ENCODE measurements around the gene LDLRAD3.

LDLRAD3 gene

DNA sequence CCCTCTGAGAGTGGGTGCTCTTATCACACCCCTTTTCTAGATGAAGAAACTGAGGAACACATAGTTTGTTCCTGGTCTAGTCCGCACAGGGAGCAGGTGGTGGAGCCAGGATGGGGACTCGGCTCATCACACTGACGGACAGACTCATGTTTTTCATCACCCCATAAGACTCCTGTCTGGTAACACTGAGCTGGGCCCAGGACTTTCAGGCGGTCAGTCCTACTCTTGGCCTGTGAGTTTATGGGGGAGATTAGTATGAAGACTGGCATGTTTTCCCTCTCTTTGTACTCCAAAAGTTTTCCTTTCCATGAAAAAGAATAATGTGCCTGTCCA is 160.8 kb downstream of the LDLRAD3 start:
- no peak for DNase-seq (ENCODE audit: low spot score)

DNA sequence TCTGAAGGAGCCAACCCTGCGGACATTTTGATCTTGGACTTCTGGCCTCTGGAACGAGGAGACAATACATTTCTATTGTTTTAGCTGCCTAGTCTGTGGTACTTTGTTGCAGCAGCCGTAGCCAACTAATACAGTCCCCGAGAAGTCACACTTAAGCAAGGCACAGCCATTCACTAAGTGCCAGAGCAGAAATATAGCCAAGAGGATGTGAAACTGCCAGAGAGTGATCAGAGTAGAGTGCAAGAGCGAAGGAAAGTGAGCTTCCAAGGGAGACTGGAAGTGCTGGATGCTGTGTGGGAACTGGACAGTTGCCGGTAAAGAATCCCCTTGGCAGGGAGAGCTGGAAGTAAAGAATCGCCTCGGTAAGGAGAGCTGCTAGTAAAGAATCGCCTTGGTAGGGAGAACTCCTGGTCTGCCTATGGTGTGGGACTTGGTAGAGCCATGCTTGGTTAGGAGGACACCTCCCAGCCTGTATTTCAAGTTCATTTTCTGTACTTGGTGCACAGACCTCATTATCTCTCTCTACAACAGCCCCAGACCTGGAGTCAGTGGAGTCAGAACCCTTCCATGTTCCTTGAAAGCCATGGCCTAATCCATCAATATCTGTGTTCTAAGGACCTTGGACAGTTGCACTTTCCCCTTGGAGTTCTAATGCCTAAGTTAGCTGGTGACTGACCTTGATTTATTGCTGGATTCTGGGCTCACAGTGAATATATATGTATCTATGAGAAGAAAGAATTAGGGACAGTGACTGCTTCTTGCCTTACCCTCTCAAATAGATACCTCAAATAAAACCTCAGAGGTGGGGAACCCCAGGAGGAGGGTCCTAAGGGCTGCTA is 162.1 kb downstream of the LDLRAD3 start:
- DNase-seq (ENCODE audit: low spot score): no peak

DNA sequence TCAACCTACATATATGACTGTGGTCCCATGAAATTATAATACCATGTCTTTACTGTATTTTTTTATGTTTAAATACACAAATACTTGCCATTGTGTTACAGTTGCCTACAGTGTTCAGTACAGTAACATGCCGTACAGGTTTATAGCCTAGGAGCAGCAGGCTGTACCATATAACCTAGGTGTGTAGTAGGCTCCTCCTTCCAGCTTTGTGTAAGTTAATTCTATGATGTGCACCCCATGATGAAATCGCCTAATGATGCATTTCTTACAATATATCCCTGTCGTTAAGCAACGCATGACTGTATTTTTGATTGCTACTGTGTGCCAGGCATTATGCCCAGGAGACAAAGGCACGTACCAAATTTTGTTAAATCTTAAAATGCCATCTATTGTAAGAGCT is 163.7 kb downstream of the LDLRAD3 start:
- no peak for DNase-seq (ENCODE audit: low spot score)

DNA sequence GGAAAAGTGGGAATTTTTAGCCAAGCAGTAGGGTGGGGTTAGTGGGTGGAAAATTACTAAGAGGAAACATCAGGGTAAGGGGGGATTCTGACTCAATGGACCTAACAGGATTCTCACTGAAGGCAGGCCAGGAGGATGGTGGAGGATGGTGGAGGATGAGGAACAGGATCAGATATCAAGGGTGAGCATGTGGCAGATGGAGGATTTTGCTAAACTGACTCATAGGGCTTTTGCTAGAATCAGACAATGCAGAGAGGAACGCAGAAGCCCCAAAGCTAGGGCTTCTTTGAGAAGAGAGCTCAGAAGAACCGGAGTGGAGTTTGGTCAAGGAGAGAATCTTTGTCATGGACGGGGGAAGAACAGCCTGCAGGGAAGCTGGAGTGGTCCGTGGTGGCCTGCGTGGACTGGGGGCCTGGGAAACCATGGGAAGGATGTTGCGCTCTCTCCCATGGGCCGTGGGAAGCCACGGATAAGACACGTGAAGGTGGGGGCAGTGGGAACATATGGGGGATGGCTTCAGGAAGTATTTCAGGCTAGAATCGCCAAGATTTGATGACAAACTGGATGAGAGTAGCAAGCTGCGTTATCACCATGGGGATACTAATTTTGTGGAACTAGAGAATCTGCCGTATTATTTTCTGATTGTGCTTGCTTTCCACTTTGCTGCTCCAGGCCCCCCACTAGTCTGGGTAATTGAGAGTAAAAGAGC is 165.2 kb downstream of the LDLRAD3 start:
- DNase-seq (ENCODE audit: low spot score): no peak

DNA sequence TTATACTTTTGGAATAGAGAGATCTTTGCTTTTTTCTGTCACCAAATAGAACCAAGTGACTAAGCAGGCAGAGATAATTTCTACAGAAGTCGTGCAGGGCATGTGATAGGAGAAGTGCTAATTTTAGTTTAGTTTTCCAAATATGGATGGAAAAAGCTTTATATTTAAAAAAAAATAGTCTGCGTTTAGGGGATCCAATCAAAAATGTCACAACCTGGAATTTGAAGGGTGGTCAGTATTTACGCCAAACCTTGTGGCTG is 165.7 kb downstream of the LDLRAD3 start:
- no peak for DNase-seq (ENCODE audit: low spot score)

DNA sequence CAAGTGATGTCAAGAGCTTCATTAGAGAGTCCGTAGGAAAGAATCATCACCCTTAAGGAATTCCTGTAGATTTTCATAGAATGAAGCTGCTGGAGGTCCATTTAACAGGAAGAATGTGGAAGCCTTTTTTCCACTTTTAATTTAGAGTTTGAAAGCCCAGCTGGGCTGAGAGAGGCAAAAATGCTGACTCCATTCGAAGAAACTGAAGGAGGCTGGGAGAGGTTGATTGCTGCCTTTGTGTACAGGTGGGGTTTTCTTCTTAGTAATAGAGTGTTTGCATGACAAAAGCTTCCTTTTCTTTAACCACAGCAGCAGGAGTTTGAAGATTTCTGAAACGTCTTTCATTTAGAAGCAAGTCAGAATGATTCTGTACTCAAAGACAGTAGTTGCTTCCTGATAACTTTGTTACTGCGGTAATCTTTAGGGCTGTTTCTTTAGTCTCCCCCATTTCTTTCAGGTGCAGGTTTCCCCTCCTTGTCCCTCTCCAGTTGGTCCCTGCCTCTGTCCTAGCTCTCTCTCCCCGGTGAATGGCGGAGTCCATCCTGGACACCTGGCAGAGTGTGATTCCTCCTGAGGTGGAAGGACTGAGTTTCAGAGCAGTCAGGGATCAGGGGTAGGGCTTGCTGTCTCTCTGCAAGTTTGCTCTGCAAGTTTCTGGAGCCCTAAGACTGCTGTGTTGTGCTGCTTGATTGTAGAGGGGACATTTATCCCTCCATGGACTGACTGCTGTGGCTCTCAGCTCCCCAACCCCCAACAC is 166.2 kb downstream of the LDLRAD3 start:
- no peak for DNase-seq (ENCODE audit: low spot score)

DNA sequence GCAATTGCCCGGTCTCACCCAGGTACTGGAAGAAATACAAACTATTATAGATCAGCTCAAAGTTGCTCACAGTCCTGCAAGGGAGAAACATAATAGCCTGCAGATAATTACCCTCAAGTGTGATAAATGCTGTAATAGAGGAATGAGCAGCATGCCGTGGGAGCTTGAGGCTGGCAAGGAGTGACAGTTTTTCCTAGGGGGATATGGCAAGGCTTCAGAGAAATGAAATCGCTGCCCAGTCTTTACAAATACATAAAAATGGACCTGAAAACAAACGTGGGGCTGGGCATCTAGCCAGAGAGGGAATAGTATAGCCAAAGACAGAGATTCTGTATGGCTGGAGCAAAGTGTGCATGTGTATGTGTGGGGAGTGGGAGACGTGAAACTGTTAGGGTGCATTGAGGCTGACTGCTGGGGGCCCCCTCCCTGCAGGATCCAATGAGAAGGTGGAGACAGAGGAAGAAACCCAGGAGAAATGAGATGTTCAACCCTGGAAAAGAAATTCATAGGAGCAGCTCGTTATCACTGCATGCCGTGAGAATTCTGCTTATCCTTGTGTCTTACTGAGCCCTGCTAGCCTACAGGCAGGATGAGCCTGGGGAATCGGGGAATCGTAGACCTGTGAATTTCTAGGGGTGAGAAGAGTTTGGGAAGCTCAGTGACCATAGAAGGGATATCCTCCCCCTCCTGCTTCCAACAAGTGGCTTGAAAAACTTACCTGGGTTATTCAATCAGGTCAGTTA is 167.0 kb downstream of the LDLRAD3 start:
- no peak for DNase-seq (ENCODE audit: low spot score)

DNA sequence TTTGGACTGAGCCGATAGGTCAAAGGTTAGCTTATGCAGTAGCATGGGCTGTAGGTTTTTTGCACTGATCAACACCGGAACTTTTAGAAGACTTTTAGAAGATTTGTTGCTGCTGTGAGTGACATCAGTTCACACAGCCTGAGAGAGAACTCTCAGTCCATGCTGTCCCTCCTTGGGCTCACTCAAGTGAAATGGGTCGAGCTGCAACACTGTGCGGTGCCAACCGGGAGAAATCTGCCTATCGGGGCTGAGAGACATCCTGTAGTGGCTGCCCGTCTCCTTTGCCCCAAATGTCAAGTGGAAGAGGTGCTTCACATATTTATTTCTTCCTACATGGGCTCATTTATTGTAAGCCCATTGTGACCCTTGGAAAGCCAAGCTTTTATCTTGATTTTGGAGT is 170.2 kb downstream of the LDLRAD3 start:
- no peak for DNase-seq (ENCODE audit: low spot score)

DNA sequence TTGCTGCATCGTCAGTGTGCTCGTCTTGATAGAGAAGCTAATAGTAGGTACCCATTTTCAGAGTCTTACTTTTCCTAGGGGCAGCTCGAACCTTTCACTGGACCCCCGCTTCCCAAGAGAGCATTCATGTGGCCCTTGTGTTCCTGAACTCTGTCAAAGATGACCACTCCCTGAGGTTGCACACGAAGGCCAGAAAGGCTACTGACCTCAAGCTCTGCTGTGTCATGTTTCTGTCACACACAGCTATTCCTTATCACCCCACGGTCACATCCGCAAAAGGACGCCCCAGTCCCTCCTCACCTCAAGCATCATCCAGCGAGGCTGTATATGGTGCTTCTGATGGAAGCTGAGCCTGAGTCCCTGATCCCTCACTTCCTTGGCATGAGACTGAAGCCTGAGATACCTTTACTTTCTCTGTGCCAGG is 171.5 kb downstream of the LDLRAD3 start:
- no peak for DNase-seq (ENCODE audit: low spot score)

DNA sequence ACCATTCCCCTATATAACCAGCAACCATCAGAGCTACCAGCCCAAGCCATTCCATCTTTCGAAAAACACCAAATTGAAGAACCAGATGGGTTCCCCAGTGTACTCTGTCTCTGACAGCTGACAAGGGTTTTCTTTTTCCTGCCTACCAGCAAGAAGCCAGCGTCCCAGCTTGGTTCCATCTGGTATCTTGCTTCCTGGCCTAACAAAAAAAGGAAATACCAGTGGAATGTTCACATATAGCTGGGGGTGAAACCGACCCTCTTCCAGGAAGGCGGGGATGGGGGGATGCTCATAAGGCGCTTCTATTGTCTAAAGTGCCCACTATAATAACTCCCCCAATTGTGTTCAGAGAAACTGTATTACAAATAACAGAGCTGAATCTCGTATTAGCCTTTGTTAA is 172.3 kb downstream of the LDLRAD3 start:
- no peak for DNase-seq (ENCODE audit: low spot score)

DNA sequence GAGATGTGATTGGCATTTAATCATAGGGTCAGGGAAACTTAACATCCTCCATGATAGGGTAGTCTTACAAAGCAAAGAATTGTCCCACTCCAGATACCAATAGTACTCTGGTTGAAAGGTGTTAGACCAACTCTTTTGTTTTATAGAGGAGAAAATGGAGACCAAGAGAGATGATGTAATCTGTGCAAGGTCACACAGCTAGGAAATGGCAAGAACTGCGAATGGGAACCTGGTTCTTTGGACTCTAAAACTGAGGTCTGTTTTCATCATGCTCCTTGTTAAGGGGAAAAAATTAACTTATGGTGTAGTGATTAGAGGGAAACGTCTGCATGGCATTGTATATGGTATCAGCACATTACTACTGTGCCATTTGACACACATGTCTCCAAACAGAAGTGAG is 174.2 kb downstream of the LDLRAD3 start:
- no peak for DNase-seq (ENCODE audit: low spot score)

DNA sequence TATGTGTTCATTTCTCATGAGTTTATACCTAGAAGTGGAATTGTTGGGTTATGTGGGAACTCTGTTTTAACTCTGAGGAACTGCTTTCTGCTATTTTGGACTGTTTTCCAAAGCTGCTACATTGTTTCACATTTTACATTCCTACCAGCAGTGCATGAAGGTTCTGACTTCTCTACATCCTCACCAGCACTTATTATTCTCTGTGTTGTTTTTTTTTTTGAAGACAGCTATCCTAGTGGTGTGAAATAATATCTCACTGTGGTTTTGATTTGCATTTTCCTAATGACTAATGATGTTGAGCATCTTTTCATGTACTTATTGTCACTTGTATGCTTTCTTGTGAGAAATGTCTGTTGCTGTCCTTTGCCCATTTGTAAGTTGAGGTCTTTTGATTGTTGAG is 175.4 kb downstream of the LDLRAD3 start:
- no peak for DNase-seq (ENCODE audit: low spot score)

DNA sequence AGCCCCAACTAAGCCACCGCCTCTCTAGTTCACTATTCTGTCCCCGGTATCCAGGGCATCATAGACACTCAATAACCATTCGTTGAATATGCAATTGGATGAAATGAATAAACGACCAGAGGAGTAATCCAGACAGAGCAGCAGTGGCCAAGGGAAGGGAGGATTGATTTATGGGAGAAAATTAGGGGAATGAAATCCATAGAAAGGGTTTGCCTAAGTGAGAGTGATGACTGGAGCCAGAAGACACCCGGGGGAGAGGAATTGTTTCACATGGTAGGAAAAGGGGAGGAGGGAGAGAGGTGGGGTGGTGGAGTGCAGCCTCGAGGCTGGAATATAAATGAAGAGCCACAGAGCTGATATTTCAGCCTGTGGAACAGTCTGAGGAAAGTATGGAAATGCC is 177.2 kb downstream of the LDLRAD3 start:
- no peak for DNase-seq (ENCODE audit: low spot score)

DNA sequence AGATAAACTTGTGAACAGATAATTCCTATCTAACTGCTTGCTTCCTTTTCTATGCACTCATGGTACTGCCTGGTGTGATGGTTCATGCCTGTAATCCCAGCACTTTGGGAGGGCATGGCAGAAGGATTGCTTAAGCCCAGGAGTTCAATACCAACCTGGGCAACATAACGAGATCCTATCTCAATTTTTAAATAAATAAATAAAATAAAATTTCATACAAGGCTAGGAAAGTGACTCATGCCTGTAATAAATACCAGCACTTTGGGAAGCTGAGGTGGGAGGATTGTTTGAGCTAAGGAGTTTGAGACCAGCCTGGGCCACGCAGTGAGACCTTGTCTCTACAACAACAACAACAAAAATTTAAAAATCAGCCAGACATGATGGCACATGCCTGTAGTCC is 178.8 kb downstream of the LDLRAD3 start:
- DNase-seq (ENCODE audit: low spot score): no peak

DNA sequence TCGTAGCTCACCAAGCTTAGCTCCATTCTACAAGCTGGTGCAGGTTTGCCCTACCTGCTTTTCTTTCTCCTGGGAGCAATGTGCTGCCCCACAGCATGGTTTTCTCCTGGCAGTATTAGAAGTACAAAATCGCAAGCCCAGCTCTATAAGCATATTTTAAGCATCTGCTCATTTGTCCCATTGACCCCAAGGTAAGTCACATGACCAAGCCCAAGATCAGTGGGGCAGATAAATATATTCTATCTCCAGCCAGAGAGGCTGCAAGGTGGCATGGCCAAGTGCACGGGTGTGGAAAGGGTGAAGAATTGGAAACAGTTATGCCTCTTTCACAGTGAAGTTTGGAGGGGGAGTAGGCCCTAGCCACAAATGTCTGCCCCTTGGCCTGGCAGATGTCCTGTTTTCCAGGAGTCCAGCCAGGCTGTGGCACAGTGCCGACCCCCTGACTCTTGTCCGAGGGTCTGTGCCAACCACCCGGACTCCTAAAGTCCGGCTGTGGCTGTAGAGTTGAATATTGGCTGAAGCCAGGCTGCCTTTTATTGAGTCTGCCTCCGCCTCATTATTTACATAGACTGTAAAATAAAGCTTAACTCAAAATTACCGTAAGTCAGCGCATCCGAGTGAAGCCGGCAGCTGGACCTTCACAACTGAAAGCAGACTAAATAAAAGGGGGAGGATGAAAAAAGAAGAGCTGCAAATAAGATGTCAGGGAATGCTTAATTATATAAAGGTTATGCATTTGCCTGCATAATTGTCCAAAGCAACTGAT is 179.7 kb downstream of the LDLRAD3 start:
- DNase-seq (ENCODE audit: low spot score): no peak

DNA sequence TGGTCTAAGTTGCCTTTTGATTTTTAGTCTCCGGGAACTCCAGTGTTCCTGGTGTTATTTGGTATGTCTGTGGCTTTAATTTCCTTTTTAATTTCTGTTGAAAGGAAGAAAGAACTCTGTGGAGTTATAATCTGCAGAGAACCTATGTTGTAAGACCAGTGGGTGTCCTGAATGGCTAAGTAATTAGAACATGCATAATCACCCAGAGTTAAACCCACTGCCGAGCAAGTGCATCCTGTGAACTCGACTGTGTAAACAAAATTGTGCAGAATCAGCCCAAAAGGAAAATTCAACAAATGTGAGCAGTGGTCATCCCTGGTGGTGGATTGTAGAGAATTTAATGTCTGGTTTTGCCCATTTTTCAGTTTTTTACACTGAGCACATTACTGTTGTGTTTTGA is 182.8 kb downstream of the LDLRAD3 start:
- no peak for DNase-seq (ENCODE audit: low spot score)

DNA sequence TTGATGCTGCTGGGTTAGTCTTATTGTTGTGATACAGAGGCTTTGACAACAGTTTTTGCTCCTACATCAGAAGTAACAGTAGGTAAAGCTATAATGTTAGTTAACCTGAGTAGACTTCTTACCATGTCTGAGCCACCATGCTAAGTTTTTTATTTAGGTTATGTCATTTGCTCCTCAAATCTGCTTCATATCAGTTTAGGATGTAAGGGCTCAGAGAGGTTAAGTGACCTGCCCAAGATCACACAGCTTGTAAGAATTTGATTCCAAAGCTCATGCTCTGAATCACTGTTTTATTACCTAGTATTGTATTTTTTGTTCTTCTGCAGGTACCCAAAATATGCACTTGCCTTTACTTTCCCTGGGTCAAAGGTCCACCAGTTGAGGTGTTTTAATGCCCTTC is 183.7 kb downstream of the LDLRAD3 start:
- DNase-seq (ENCODE audit: low spot score): no peak

DNA sequence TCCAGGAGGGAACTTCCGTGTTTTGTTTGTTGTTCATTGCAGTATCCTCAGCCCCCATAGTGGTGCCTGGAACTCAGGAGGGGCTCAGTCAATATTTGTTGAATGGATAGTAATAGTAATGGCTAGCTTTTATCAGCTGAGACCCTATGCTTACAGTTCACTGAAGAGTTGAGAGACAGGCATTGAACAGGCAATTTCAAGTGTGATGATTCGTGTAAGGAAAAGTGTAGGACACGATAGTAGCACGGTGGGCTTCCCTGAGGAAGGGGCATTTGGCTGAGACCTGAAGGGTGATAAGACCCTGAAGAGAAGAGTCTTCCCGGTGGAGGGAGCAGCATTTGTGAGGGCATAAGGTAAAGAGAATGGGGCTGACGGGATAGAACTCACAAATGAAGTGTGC is 186.1 kb downstream of the LDLRAD3 start:
- no peak for DNase-seq (ENCODE audit: low spot score)

DNA sequence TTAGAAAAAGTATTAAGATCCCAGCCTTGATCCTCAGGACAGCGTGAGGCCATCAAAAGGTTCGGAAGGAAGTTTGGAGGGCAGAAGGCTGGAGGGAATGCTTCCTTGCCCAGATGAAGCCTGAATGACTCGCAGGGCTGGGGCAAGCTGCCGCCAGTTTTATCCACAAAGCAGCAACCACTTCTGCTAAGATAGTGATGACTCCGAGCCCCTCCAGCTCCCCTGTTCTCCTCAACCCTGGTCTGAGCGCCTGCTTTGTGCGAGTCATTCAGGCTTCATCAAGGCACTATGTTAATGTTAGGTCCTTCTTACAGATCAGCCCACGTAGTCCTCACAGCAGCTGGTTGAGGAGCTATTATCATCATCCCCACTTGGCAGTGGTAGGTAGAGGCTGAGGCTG is 186.5 kb downstream of the LDLRAD3 start:
- DNase-seq (ENCODE audit: low spot score): no peak

DNA sequence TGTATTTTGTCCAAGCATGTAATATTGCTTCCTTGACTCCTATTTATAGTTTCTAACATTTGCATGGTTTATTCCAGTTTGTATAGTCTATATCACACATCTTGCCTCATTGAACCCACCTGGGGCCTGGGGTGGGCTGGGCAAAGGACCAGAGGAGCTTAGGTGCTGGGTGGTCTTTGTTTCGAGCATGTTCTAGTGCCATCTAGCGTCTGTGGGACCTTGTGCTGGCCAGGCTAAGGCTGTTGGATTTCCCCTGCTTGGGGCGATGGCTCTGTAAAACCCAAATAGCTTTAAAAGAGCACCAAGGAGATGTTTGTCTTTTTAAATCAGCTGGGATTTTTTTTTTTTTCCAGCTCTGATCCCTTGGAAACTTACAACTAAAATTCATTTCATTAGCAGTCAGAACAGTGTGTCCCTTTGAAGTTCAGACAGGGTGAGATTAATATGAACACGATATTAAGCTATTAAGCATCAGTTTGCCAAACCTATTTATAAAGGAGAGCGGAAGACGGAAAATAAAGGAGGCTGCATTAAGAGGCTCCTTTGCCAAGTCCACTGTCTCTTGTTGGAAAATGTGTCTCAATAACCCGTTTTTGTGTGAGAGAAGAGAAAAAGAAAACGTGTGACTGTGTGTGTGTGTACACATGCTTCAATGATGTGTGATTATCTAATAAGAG is 188.0 kb downstream of the LDLRAD3 start:
- peak; percentile 79 for DNase-seq (ENCODE audit: low spot score)

DNA sequence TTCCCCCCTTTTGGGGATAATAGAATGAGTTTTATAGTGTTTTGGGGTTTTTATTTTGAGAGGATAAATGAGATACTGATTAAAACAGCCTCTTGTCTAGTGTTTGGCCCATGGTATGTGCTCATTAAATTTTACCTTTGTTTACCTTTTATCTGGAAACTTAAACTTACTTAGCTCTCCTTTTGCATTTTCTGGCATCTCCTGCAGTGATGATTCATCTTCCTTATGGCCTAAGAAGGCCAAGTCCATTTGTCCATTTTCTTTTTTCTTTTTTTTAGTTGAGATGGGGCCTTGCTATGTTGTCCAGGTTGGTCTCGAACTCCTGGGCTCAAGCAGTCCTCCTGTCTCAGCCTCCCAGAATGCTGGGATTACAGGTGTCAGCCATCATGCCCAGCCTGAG is 189.1 kb downstream of the LDLRAD3 start:
- DNase-seq (ENCODE audit: low spot score): no peak
